Muscle layer of colon (tissue), 2 donors: ENCODE results near the gene CCDC197.

Source experiments
- H3K27ac ChIP-seq: one replicate; pipeline ENCODE4 v1.7.0; 2013; ENCODE audit warnings: low read depth, mild to moderate bottlenecking, low read length, moderate library complexity
- H3K27me3 ChIP-seq, 2 donors: one replicate each; pipeline ENCODE4 v1.7.0; 2013; ENCODE audit warnings: low read length in 2 of 2, mild to moderate bottlenecking in 2 of 2; ENCODE audit not compliant: insufficient read depth in 2 of 2, control insufficient read depth in 1 of 2
- H3K36me3 ChIP-seq: one replicate; pipeline ENCODE4 v1.7.0; 2013; ENCODE audit warnings: mild to moderate bottlenecking, low read length; ENCODE audit not compliant: insufficient read depth
- H3K4me1 ChIP-seq: one replicate; pipeline ENCODE4 v1.7.0; 2013; ENCODE audit warnings: mild to moderate bottlenecking, low read length; ENCODE audit not compliant: insufficient read depth
- H3K4me3 ChIP-seq, 2 donors: one replicate each; pipeline ENCODE4 v1.7.0; 2013; ENCODE audit warnings: low read length in 2 of 2, low read depth in 1 of 2, mild to moderate bottlenecking in 1 of 2, moderate library complexity in 1 of 2
- H3K9ac ChIP-seq: one replicate; pipeline ENCODE4 v1.7.0; 2013; ENCODE audit warnings: low read length
- H3K9me3 ChIP-seq: one replicate; pipeline ENCODE4 v1.7.0; 2013; ENCODE audit warnings: mild to moderate bottlenecking, low read length
- donor health status: abdominal sarcoma.
- donor health status: Adenocarcinoma of cecum.

Gene CCDC197

DNA sequence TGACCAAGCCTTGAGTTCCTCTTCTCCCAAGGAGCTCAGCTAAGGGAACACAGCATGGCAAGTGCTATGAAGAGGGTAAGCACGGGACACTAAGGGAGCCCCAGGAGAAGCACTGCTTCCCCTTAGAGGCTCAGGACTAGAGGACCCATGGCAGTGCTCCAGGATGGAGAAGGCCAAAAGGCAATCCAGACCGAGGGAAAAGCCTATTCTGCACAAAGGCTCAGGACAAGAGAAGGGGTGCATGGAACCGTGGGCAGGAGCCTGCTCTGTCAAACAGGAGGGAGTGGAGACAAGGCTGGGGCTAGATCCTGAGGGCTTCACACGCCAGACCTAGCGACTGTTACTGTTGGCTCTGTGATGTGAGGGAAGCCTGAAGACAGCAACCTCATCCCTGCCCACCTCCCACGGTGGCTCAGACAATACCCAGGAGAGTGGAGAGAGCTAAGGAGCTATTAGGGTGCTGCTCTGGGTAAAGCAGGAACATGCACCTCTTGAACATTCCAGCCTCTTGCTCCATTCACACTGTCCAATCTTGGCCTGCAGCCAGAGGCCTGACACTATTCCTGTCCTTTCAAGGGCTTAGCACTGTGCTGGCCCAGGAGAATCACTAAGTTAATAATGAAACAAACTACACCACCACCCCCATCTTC, 53.3 kb downstream of the CCDC197 start:
- Histone ChIP-seq H3K27me3 (no peaks in the 10 kb centered on the region), H3K4me1 (peaks cover 14% of the 10 kb centered on the region), H3K4me3 (no peak overlapping the region), H3K27ac (no peak overlapping the region), H3K9me3 (no peaks in the 10 kb centered on the region), H3K9ac (no peak overlapping the region), H3K36me3 (peaks cover 91% of the 10 kb centered on the region)

DNA sequence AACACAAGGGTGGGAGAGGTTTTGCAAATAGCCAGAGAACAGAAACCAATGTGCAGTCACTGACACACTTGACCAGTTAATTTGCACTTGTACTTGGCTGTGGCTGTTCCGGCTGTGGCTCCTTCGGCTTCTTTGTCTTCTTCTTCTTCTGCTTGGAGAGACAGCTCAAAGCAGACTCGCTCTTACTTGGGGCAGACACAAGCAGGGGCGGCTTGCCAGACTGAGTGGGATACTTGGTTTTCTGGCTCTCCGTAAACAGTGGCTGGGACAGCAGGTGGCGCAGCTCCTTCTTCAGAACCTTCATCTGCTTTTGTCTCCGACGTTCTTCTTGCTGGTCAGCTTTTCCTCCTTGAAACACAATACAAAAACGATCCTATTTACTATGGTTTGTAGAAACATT, 54.0 kb downstream of the CCDC197 start:
- H3K27ac ChIP-seq = peak overlapping the region; percentile 37
- no peaks in the 10 kb centered on the region for H3K27me3 ChIP-seq
- H3K9me3 ChIP-seq = no peaks in the 10 kb centered on the region
- H3K4me3 ChIP-seq = no peak overlapping the region
- peaks cover 14% of the 10 kb centered on the region for H3K4me1 ChIP-seq
- H3K9ac ChIP-seq = no peak overlapping the region
- peaks cover 93% of the 10 kb centered on the region for H3K36me3 ChIP-seq

DNA sequence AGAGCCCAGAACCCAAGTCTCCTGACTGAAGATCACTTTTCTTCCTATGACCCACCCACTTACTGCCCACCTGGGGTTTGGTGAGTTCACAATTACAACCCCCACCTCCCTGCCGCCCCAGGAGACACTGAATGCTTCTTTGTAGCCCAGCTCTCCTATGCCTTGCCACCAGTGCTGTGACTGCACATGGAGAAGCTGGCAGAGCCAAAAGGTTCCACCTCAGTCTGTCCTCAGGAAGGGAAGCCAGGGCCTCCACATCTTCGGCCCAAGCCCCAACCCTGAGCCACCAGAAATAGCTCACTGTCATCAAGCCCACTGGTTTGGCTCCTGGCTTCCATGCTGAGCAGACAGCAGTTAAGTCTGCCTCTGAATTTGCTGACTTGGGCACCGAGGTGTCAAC, 54.7 kb downstream of the CCDC197 start:
- H3K4me1 ChIP-seq = peaks cover 14% of the 10 kb centered on the region
- no peak overlapping the region for H3K27ac ChIP-seq
- H3K9me3 ChIP-seq = no peaks in the 10 kb centered on the region
- H3K36me3 ChIP-seq = peaks cover 93% of the 10 kb centered on the region
- no peak overlapping the region for H3K4me3 ChIP-seq
- H3K27me3 ChIP-seq = no peaks in the 10 kb centered on the region
- H3K9ac ChIP-seq = no peak overlapping the region

DNA sequence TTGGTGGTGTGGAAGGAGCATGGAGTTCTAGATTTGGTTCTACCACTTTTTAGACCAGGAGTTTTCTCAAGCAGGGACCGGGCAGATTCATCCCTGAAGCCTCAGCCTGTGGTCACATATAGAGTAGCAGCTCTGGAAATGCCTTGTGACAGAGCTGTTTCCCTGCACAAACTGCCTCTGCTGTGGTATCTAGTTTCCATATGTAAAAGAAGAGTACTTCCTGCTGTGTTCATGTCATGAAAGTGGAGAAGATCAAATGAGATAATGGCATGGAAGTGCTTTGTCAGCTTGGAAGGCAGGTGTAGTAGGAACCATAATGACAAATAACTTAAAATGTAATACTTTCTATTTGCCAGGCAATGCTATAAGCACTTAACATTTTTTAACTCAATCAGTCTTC, 55.1 kb downstream of the CCDC197 start:
- H3K4me1 ChIP-seq = peaks cover 14% of the 10 kb centered on the region
- no peaks in the 10 kb centered on the region for H3K9me3 ChIP-seq
- no peaks in the 10 kb centered on the region for H3K27me3 ChIP-seq
- H3K27ac ChIP-seq = no peak overlapping the region
- H3K9ac ChIP-seq = no peak overlapping the region
- H3K36me3 ChIP-seq = peaks cover 93% of the 10 kb centered on the region
- H3K4me3 ChIP-seq = no peak overlapping the region

DNA sequence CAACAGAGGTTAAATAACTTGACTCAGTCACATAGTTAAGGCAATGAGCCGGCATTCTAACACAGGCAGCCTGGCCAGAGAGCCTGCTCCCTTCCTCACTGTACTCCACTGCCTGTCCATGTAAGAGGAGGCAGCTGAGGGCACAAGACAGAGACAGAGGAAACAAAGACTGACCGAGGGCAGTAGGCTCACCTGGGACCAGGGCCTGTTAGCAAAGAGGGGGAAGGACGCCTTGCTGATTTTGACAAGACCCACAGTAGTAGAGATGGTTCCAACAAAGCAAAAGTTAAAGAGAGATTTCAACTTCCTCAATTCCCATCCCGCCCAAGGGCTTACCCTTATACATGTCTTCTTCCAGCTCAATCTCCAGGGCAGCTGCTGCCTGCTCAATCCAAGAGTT, 55.6 kb downstream of the CCDC197 start:
- Histone ChIP-seq H3K9me3 (no peaks in the 10 kb centered on the region), H3K9ac (no peak overlapping the region), H3K27me3 (no peaks in the 10 kb centered on the region), H3K36me3 (peaks cover 93% of the 10 kb centered on the region), H3K4me1 (peaks cover 14% of the 10 kb centered on the region), H3K27ac (no peak overlapping the region), H3K4me3 (no peak overlapping the region)

DNA sequence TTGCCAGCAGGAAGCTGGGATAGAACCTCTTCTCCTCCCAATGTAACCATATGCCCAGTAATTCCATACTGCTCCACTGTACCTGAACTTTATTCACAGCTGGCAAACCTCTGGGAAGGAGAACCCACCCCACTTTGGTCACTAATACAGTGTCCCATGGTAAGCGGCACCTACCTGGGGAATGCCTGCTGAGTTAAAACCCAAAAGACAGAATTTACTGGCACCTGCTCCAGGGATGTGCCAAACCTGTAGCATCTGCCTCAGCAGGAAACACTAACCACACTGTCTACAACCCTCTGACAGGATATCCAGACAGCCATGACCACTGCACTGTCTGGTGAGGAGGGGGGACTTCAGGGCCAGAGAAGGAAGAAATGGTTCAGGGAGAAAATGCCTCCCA, 57.3 kb downstream of the CCDC197 start:
- peaks cover 7% of the 10 kb centered on the region for H3K4me1 ChIP-seq
- H3K36me3 ChIP-seq = peaks cover 93% of the 10 kb centered on the region
- H3K27ac ChIP-seq = no peak overlapping the region
- H3K9me3 ChIP-seq = no peaks in the 10 kb centered on the region
- H3K4me3 ChIP-seq = no peak overlapping the region
- H3K27me3 ChIP-seq = no peaks in the 10 kb centered on the region
- H3K9ac ChIP-seq = no peak overlapping the region

DNA sequence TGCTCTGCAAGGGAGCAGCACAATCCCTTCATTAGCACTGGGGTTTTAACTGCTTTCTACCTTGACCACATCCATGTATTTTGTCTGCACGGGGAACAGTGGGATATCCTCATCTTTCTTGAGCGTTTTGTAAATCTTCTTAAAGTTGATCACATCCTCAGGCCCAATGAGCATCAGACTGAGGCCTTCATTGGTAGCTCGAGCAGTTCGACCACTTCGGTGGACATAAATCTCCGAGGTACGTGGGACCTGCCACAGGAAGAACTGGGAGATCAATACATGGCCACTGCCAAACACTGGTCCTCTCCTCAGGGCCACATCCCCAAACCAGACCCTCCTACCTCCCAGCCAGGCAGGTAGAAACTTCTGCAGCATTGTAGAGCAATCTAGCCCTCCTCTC, 57.8 kb downstream of the CCDC197 start:
- Histone ChIP-seq H3K4me3 (no peak overlapping the region), H3K27me3 (no peaks in the 10 kb centered on the region), H3K4me1 (peaks cover 7% of the 10 kb centered on the region), H3K9ac (no peak overlapping the region), H3K36me3 (peaks cover 93% of the 10 kb centered on the region), H3K9me3 (no peaks in the 10 kb centered on the region), H3K27ac (no peak overlapping the region)

DNA sequence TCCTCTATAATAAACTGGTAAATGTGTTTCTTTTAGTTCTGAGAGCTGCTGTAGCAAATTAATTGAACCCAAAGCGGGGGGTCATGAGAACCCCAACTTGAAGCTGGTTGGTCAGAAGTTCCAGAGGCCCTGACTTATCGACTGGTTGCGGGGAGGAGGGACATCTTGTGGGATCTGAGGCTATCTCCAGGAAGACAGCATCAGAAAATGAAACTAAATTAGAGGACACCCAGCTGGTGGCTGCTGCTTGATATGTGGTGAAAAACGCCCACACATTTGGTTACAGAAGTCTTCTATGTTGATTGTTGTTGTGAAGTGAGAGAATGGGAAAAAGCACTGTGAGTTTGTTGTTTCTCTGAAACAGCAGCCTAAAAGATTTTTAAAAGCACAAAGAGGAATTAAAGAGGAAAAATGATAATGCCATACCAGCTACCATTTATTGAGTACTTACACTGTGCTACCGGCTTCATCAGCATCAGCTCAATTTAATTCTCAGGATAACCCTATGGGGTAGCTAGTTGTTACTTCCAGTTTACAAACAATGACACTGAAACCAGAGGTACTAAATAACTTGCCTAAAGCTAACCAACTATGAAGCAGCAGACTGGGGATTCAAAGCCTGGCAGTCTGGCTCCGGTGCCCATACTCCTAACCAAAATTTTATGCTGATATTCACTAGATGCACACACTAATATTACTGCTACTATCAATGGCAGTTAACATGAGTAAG, 59.6 kb downstream of the CCDC197 start:
- peaks cover 93% of the 10 kb centered on the region for H3K36me3 ChIP-seq
- H3K4me3 ChIP-seq = no peak overlapping the region
- no peak overlapping the region for H3K27ac ChIP-seq
- H3K9me3 ChIP-seq = no peaks in the 10 kb centered on the region
- H3K27me3 ChIP-seq = no peaks in the 10 kb centered on the region
- no peak overlapping the region for H3K9ac ChIP-seq
- peaks cover 2% of the 10 kb centered on the region for H3K4me1 ChIP-seq

DNA sequence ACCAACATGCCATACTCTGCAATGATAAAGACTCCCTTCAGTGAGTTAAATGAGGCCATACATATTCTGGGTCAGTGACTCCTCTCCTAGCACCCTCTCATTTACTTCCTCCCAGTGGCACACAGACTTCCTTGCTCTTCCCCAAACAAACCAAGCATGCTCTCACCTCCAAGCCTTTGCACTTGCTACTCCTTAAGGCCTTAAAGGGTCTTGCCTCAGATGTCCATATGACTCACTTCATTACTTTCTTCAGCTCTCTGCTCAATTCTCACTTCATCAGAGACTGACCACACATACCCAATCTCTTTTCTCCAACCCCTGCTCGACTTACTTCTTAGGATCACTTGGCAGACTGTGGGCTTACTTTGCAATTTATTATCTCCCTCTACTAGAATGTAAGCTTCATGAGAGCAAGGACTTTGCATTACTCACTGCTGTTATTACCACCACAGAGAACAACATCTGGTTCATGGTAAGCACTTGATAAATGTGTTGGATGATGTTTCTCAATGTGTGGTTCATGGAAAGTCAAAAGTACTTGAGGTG, 61.1 kb downstream of the CCDC197 start:
- no peaks in the 10 kb centered on the region for H3K4me1 ChIP-seq
- no peaks in the 10 kb centered on the region for H3K27me3 ChIP-seq
- peaks cover 91% of the 10 kb centered on the region for H3K36me3 ChIP-seq
- H3K4me3 ChIP-seq = no peak overlapping the region
- H3K9ac ChIP-seq = no peak overlapping the region
- no peak overlapping the region for H3K27ac ChIP-seq
- H3K9me3 ChIP-seq = no peaks in the 10 kb centered on the region
